Measurements from ENCODE around the gene SESN3.

The SESN3 gene

DNA sequence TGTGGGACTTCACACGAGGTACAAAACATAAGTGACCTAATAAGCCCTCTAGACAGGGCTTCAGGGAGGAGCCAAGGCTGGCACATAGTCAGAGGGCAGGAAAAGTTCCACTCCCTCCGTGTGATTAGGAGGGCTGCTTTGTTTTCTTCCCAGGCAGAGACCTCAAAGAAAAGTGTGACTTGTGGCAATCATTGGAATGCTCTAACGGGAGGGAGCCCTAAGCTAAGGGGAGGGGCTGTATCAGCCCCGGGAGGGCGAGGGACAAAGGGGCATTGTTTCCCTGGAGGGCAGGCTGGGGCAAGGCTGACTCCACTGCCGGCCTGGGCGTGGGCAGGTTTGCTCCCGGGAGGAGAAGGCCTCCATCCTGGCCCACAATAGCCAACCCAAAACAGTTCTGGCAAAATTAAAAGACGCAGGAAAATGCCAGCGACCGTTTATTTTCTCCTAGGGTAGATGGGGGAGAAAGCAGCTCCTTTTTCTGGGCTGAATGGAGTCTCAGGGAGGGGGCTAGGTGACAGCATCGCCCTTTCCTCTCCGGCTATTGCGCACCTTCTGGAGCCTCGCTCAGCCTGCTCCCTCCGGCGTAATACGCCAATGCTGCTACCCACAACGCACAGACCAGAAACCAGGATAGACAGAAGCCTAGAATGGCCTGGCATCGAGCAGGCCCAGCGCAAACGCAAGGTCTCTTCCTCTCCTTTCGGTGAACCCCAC is 81.2 kb downstream of the SESN3 start:
- Histone ChIP-seq H3K79me2 (ENCODE audit: low read length) (no peaks in the 10 kb centered on the region), H2AFZ (ENCODE audit: low read length) (peak overlapping the region; percentile 98; the same call in 1 of the 2 replicates), H3K27ac (ENCODE audit: low read length) (no peak overlapping the region), H3K9me3 (replicated peaks; ENCODE audit: insufficient read depth, low read length) (no peaks in the 10 kb centered on the region), H4K20me1 (ENCODE audit: insufficient read depth, low read length) (no peaks in the 10 kb centered on the region), H3K9me2 (replicated peaks; ENCODE audit: insufficient read depth, low read length) (no peaks in the 10 kb centered on the region), H3K27me3 (replicated peaks; ENCODE audit: insufficient read depth, low read length) (no peaks in the 10 kb centered on the region), H3K4me2 (ENCODE audit: low read depth, low read length) (peak overlapping the region; percentile 93), H3K36me3 (replicated peaks; ENCODE audit: insufficient read depth, low read length) (no peaks in the 10 kb centered on the region), H3K4me1 (ENCODE audit: low read length) (peaks cover 48% of the 10 kb centered on the region), H3K4me3 (ENCODE audit: low read length) (peak overlapping the region; percentile 81), H3K9ac (ENCODE audit: low read length) (no peak overlapping the region), H3F3A (ENCODE audit: insufficient read depth, low read length) (peaks cover 34% of the 10 kb centered on the region)
- no peak for TF ChIP-seq EZH2 (optimal IDR thresholded peaks at IDR 0.05; ENCODE audit: low read depth, low read length)
- TF ChIP-seq EZH2phosphoT487 (IDR thresholded peaks at IDR 0.05; ENCODE audit: low read length) = no peak
- TF ChIP-seq, protein P1, sequence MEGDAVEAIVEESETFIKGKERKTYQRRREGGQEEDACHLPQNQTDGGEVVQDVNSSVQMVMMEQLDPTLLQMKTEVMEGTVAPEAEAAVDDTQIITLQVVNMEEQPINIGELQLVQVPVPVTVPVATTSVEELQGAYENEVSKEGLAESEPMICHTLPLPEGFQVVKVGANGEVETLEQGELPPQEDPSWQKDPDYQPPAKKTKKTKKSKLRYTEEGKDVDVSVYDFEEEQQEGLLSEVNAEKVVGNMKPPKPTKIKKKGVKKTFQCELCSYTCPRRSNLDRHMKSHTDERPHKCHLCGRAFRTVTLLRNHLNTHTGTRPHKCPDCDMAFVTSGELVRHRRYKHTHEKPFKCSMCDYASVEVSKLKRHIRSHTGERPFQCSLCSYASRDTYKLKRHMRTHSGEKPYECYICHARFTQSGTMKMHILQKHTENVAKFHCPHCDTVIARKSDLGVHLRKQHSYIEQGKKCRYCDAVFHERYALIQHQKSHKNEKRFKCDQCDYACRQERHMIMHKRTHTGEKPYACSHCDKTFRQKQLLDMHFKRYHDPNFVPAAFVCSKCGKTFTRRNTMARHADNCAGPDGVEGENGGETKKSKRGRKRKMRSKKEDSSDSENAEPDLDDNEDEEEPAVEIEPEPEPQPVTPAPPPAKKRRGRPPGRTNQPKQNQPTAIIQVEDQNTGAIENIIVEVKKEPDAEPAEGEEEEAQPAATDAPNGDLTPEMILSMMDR (IDR thresholded peaks at IDR 0.05; ENCODE audit: low read length) = no peak
- no peak for DNase-seq

DNA sequence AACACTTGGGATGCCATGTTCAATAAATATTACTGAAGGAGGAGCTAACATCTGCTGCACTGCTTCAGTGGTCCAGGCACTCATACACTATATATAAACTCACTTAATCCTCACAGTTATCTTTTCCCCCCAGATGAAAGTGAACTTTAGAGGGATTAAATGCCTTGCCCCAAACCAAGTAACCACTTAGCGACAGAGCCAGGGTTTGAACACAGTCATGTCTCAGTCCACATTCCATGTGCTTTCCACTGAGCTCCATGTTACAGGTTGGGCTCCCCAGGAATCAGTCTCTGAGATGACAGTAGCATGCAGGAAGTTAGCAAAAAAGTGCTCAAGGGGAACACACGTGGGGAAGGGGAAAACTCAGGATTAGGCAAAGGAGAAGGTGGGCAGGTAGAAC is 82.1 kb downstream of the SESN3 start:
- no peak for DNase-seq
- Histone ChIP-seq H3K4me1 (ENCODE audit: low read length) (peaks cover 49% of the 10 kb centered on the region), H3K9me3 (replicated peaks; ENCODE audit: insufficient read depth, low read length) (no peaks in the 10 kb centered on the region), H3K27ac (ENCODE audit: low read length) (no peak overlapping the region), H3K27me3 (replicated peaks; ENCODE audit: insufficient read depth, low read length) (no peaks in the 10 kb centered on the region), H3K9me2 (replicated peaks; ENCODE audit: insufficient read depth, low read length) (no peaks in the 10 kb centered on the region), H3K4me3 (ENCODE audit: low read length) (no peak overlapping the region), H3K36me3 (replicated peaks; ENCODE audit: insufficient read depth, low read length) (no peaks in the 10 kb centered on the region), H2AFZ (ENCODE audit: low read length) (no peak overlapping the region), H3F3A (ENCODE audit: insufficient read depth, low read length) (peaks cover 34% of the 10 kb centered on the region), H3K4me2 (ENCODE audit: low read depth, low read length) (no peak overlapping the region), H3K79me2 (ENCODE audit: low read length) (no peaks in the 10 kb centered on the region), H3K9ac (ENCODE audit: low read length) (no peak overlapping the region), H4K20me1 (ENCODE audit: insufficient read depth, low read length) (no peaks in the 10 kb centered on the region)
- TF ChIP-seq EZH2phosphoT487 (IDR thresholded peaks at IDR 0.05; ENCODE audit: low read length) = no peak
- TF ChIP-seq, protein P1 (IDR thresholded peaks at IDR 0.05; ENCODE audit: low read length) = no peak
- TF ChIP-seq EZH2 (optimal IDR thresholded peaks at IDR 0.05; ENCODE audit: low read depth, low read length) = no peak

DNA sequence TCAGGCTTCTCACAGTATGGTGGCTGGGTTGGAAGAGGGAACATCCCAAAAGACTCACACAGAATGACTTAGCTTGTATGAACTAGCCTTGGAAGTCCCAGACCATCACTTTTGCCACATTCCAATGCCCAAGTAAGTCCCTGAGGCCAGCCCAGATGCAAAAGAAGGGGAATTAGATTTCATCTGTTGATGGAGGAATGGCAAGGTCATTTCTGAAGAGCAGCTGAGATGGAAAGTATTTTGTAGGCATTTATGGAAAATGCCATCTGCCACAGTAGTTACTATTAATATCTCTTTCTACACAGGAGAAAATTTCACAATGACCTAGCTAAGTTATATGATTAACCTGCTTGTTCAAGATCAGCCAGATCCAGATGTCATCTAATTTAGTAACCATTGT is 82.6 kb downstream of the SESN3 start:
- Histone ChIP-seq H3K36me3 (replicated peaks; ENCODE audit: insufficient read depth, low read length) (no peaks in the 10 kb centered on the region), H3K9me3 (replicated peaks; ENCODE audit: insufficient read depth, low read length) (no peaks in the 10 kb centered on the region), H3K79me2 (ENCODE audit: low read length) (no peaks in the 10 kb centered on the region), H3K4me2 (ENCODE audit: low read depth, low read length) (no peak overlapping the region), H3K9ac (ENCODE audit: low read length) (no peak overlapping the region), H3K27me3 (replicated peaks; ENCODE audit: insufficient read depth, low read length) (no peaks in the 10 kb centered on the region), H3K27ac (ENCODE audit: low read length) (no peak overlapping the region), H3K4me3 (ENCODE audit: low read length) (no peak overlapping the region), H4K20me1 (ENCODE audit: insufficient read depth, low read length) (no peaks in the 10 kb centered on the region), H3K4me1 (ENCODE audit: low read length) (peaks cover 49% of the 10 kb centered on the region), H3F3A (ENCODE audit: insufficient read depth, low read length) (peaks cover 34% of the 10 kb centered on the region), H3K9me2 (replicated peaks; ENCODE audit: insufficient read depth, low read length) (no peaks in the 10 kb centered on the region), H2AFZ (ENCODE audit: low read length) (no peak overlapping the region)
- no peak for DNase-seq
- no peak for TF ChIP-seq EZH2phosphoT487 (IDR thresholded peaks at IDR 0.05; ENCODE audit: low read length)
- TF ChIP-seq EZH2 (optimal IDR thresholded peaks at IDR 0.05; ENCODE audit: low read depth, low read length) = no peak
- TF ChIP-seq, protein P1 (IDR thresholded peaks at IDR 0.05; ENCODE audit: low read length) = no peak

Measured in MM.1S (cell line).